ENCODE results near the gene ANK3. TPM values are rescaled to one million over a fixed set of nuclear protein-coding genes. Genes with fewer than 3 reads are reported as not detected.
A peak's percentile ranks its signal among the peaks of the same experiment; 100 is the strongest.

Gene ANK3
- total RNA-seq, 2 donors from 2014 or later: 58.5 to 71.2 TPM

GRCh38 chr10:60367024-60367423, 22.7 kb downstream of the ANK3 start:
- Mint-ChIP-seq H3K27me3 (no peaks in the 10 kb centered on the region), H3K4me3 (no peak overlapping the region), H3K36me3 (ENCODE audit: low read depth) (no peaks in the 10 kb centered on the region), H3K27ac (no peak overlapping the region), H3K4me1 (peaks cover 4% of the 10 kb centered on the region)
- DNase-seq (no peak), ATAC-seq (no peak)
- H3K9me3 ChIP-seq (ENCODE audit: control insufficient read depth, low read length, poor library complexity, severe bottlenecking): no peaks in the 10 kb centered on the region

DNA sequence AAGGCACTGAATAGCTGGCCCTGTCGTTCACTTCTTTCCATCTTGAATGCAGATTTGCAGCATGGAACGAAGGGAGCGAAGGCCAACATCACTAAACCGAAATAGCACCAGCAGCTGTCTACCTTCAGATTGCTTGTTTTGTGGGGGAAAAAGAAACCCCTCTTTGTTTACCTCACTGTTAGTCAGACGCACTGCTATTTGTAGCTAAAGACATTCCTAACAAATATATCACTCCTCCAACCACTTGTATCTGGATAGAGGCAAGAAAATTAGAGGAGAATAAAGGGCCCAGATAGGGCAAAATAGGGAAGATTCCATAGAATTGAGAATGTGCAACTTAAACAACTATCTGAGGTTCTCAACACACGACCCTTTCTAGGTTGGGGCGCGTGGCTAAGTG, 26.5 kb downstream of the ANK3 start:
- H3K27me3 Mint-ChIP-seq: no peaks in the 10 kb centered on the region
- no peak for ATAC-seq
- DNase-seq: no peak
- no peak overlapping the region for H3K4me3 Mint-ChIP-seq
- no peak overlapping the region for H3K27ac Mint-ChIP-seq
- H3K36me3 Mint-ChIP-seq (ENCODE audit: low read depth): peaks cover 2% of the 10 kb centered on the region
- no peaks in the 10 kb centered on the region for H3K4me1 Mint-ChIP-seq
- no peaks in the 10 kb centered on the region for H3K9me3 ChIP-seq (ENCODE audit: control insufficient read depth, low read length, poor library complexity, severe bottlenecking)

DNA sequence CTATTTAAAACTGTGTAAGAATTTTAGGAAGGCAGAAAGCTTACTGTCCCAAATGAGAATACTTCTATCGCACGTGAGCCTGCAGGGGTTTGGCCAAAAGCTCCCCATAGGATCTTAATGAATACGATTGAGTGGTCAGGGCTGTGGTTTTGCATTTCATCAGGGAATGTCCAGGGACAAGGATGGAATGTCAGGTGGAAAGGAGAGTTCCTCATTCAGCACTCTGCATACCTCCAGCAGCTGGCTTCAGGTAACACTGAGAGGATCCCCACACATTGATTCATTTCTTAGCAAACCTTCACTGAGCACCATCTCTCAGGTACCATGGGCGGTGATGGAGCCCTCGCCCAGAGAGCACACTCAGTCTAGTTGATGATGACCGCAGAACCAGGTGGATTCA, 27.2 kb downstream of the ANK3 start:
- Mint-ChIP-seq H3K36me3 (ENCODE audit: low read depth) (peaks cover 2% of the 10 kb centered on the region), H3K27ac (no peak overlapping the region), H3K4me1 (no peaks in the 10 kb centered on the region), H3K4me3 (no peak overlapping the region), H3K27me3 (no peaks in the 10 kb centered on the region)
- no peak for DNase-seq
- ATAC-seq: no peak
- H3K9me3 ChIP-seq (ENCODE audit: control insufficient read depth, low read length, poor library complexity, severe bottlenecking): no peaks in the 10 kb centered on the region

DNA sequence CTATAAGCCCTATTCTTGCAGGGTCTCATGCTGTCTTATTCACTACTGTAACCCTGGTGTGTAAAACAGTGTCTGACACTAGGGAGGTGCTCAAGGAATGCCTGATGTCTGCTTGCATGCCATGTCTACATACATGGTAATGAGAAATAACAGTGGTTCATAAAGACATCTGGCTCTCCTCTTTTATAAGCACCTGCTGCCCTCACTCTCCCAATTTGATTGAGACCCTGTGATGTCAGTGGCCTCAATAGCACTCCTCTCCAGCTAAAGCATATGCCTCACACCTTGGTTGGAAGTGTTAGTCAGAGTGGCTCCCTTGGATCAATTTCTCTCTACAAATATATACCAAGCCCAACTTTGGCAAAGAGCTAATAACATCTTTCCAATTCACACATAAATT, 30.6 kb downstream of the ANK3 start:
- H3K4me3 Mint-ChIP-seq: no peak overlapping the region
- ATAC-seq: no peak
- H3K27ac Mint-ChIP-seq: no peak overlapping the region

GRCh38 chr10:60358282-60358681, 31.4 kb downstream of the ANK3 start:
- Mint-ChIP-seq H3K27me3 (no peaks in the 10 kb centered on the region), H3K36me3 (ENCODE audit: low read depth) (peaks cover 2% of the 10 kb centered on the region), H3K27ac (no peak overlapping the region), H3K4me1 (no peaks in the 10 kb centered on the region), H3K4me3 (no peak overlapping the region)
- no peaks in the 10 kb centered on the region for H3K9me3 ChIP-seq (ENCODE audit: control insufficient read depth, low read length, poor library complexity, severe bottlenecking)
- ATAC-seq (peak; percentile 39), DNase-seq (no peak)

More for the DNA sequence above, 30.6 kb downstream of the ANK3 start:
- no peaks in the 10 kb centered on the region for H3K4me1 Mint-ChIP-seq
- no peaks in the 10 kb centered on the region for H3K9me3 ChIP-seq (ENCODE audit: control insufficient read depth, low read length, poor library complexity, severe bottlenecking)
- H3K27me3 Mint-ChIP-seq: no peaks in the 10 kb centered on the region
- peaks cover 2% of the 10 kb centered on the region for H3K36me3 Mint-ChIP-seq (ENCODE audit: low read depth)
- DNase-seq: no peak

- Mint-ChIP-seq H3K36me3 (ENCODE audit: low read depth) (no peaks in the 10 kb centered on the region), H3K27me3 (no peaks in the 10 kb centered on the region), H3K4me1 (peaks cover 10% of the 10 kb centered on the region), H3K27ac (no peak overlapping the region), H3K4me3 (no peak overlapping the region)
- no peak for ATAC-seq
- no peak for DNase-seq
- no peaks in the 10 kb centered on the region for H3K9me3 ChIP-seq (ENCODE audit: control insufficient read depth, low read length, poor library complexity, severe bottlenecking)
These were observed 36.0 kb downstream of the ANK3 start for GRCh38 chr10:60353519-60354258.

DNA sequence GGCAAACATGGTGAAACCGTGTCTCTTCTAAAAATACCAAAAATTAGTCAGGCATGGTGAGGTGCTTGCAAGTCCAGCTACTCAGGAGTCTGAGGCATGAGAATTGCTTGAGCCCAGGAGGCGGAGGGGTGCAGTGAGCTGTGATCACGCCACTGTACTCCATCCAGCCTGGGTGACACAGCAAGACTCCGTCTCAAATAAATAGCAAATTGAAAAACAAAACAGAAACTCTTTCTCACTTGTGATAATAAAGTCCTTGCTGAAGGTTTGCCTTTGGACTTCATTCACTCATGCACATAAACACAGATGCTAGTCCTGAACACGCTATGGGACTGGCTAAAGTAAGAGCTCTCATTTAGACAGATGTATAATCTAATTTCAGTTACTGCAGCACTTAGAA, 37.6 kb downstream of the ANK3 start:
- DNase-seq (no peak), ATAC-seq (no peak)
- no peaks in the 10 kb centered on the region for H3K9me3 ChIP-seq (ENCODE audit: control insufficient read depth, low read length, poor library complexity, severe bottlenecking)
- no peak overlapping the region for H3K4me3 Mint-ChIP-seq
- no peaks in the 10 kb centered on the region for H3K36me3 Mint-ChIP-seq (ENCODE audit: low read depth)
- H3K27ac Mint-ChIP-seq: no peak overlapping the region
- no peaks in the 10 kb centered on the region for H3K27me3 Mint-ChIP-seq
- peaks cover 10% of the 10 kb centered on the region for H3K4me1 Mint-ChIP-seq

DNA sequence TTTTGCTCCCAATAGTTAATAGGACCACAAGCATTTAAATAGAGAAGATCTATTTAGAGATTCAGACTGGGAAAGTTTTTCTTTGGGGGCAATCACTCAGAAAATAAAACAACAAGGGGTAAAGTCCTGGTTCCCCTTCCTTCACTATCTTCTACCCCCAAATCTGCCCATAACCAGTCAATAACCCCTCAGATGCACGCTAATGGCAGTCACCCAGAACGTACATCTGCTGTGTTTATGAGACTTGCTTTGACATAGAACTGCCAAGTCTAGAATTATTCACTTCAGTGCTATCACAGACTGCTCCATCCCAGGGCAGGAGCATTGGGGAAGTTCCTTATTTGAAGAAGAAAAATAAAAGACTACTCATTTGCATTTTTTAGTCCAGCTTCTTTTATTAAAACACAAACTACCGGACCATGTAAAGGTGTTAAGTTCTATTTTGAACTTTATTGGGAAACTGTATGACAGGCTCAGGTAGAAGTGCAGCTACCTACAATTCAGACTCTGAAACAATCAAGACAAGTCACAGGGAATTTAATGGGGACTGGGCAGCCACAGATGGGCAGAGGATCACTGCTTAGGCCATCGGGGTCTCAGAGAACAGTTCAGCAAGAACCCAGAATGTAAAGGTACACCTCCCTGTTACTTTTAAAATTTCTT, 38.4 kb downstream of the ANK3 start:
- H3K4me3 Mint-ChIP-seq: no peak overlapping the region
- no peaks in the 10 kb centered on the region for H3K9me3 ChIP-seq (ENCODE audit: control insufficient read depth, low read length, poor library complexity, severe bottlenecking)
- peaks cover 10% of the 10 kb centered on the region for H3K4me1 Mint-ChIP-seq
- DNase-seq: no peak
- ATAC-seq: peak; percentile 79
- H3K36me3 Mint-ChIP-seq (ENCODE audit: low read depth): no peaks in the 10 kb centered on the region
- H3K27me3 Mint-ChIP-seq: no peaks in the 10 kb centered on the region
- H3K27ac Mint-ChIP-seq: no peak overlapping the region

DNA sequence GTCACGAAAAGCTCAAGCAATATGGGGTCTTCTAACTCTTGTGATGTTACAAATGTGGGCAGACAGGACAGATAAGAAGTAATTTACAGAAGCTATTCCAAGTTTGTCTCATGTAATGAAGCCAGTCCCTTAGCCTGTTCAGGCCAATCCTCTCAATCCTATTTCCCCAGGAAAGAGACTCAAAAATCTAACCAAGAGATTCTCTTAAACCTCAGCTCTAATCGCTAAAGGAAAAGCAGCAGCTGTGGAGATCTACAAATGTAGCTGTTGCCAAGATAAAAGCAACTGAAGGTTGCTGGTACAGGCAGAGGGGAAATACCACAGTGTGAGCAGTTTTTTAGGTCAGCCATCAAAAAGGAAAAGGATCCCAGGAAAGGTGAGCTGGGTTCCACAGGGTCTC, 39.3 kb downstream of the ANK3 start:
- no peak for ATAC-seq
- no peak overlapping the region for H3K4me3 Mint-ChIP-seq
- no peak for DNase-seq
- peaks cover 10% of the 10 kb centered on the region for H3K4me1 Mint-ChIP-seq
- H3K27me3 Mint-ChIP-seq: no peaks in the 10 kb centered on the region
- peak overlapping the region; percentile 21 for H3K27ac Mint-ChIP-seq
- H3K9me3 ChIP-seq (ENCODE audit: control insufficient read depth, low read length, poor library complexity, severe bottlenecking): no peaks in the 10 kb centered on the region
- H3K36me3 Mint-ChIP-seq (ENCODE audit: low read depth): no peaks in the 10 kb centered on the region

DNA sequence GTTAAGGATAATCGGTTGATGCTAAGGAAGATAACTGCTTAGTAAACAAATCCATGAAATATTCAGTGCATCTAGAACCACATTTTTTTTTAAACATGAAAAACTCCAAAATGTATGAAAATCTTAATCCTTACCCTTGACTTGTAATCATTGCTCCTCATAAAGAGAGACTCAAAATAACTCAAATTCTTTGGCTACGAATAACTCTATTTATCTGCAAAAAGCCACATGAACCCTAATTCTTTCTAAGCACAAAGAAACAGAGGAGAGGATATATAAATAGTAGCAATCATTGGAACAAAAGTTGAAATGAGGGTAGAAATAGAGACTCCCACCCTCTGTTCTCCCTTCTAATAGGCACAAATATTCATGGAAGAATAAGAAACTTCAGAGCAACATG, 40.2 kb downstream of the ANK3 start:
- no peaks in the 10 kb centered on the region for H3K9me3 ChIP-seq (ENCODE audit: control insufficient read depth, low read length, poor library complexity, severe bottlenecking)
- Mint-ChIP-seq H3K4me3 (no peak overlapping the region), H3K4me1 (peaks cover 10% of the 10 kb centered on the region), H3K27me3 (no peaks in the 10 kb centered on the region), H3K36me3 (ENCODE audit: low read depth) (no peaks in the 10 kb centered on the region), H3K27ac (no peak overlapping the region)
- DNase-seq: no peak
- no peak for ATAC-seq

- Mint-ChIP-seq H3K4me3 (no peak overlapping the region), H3K27me3 (no peaks in the 10 kb centered on the region), H3K27ac (no peak overlapping the region), H3K36me3 (ENCODE audit: low read depth) (no peaks in the 10 kb centered on the region), H3K4me1 (peaks cover 10% of the 10 kb centered on the region)
- ATAC-seq (no peak), DNase-seq (no peak)
- no peaks in the 10 kb centered on the region for H3K9me3 ChIP-seq (ENCODE audit: control insufficient read depth, low read length, poor library complexity, severe bottlenecking)
These were observed 40.7 kb downstream of the ANK3 start for GRCh38 chr10:60348982-60349381.

- Mint-ChIP-seq H3K36me3 (ENCODE audit: low read depth) (no peaks in the 10 kb centered on the region), H3K27me3 (no peaks in the 10 kb centered on the region), H3K4me1 (peaks cover 12% of the 10 kb centered on the region), H3K4me3 (no peak overlapping the region), H3K27ac (no peak overlapping the region)
- ATAC-seq (no peak), DNase-seq (no peak)
- H3K9me3 ChIP-seq (ENCODE audit: control insufficient read depth, low read length, poor library complexity, severe bottlenecking): no peaks in the 10 kb centered on the region
These were observed 42.4 kb downstream of the ANK3 start for GRCh38 chr10:60347270-60347669.

DNA sequence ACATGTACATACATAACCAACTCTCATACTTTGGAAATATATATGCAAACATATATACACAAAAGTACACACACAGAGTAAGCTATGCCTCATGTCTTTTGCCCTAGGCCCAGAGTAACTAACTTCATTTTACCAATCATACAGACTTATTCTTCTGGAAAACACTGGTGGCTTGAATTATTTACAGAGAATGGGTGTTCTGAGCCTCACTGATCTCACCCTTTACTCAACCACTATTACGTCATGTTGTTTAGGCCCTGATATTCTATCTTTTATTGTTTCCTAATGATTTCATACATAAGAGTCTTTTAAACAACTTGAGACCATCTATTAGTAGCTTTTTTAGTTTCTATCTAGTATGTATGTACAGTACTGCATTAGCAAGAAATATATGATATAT, 43.0 kb downstream of the ANK3 start:
- no peaks in the 10 kb centered on the region for H3K36me3 Mint-ChIP-seq (ENCODE audit: low read depth)
- DNase-seq (no peak), ATAC-seq (no peak)
- H3K4me1 Mint-ChIP-seq: peaks cover 13% of the 10 kb centered on the region
- no peaks in the 10 kb centered on the region for H3K27me3 Mint-ChIP-seq
- H3K4me3 Mint-ChIP-seq: no peak overlapping the region
- H3K27ac Mint-ChIP-seq: no peak overlapping the region
- H3K9me3 ChIP-seq (ENCODE audit: control insufficient read depth, low read length, poor library complexity, severe bottlenecking): no peaks in the 10 kb centered on the region

- no peaks in the 10 kb centered on the region for H3K9me3 ChIP-seq (ENCODE audit: control insufficient read depth, low read length, poor library complexity, severe bottlenecking)
- Mint-ChIP-seq H3K4me3 (no peak overlapping the region), H3K4me1 (peaks cover 11% of the 10 kb centered on the region), H3K27me3 (no peaks in the 10 kb centered on the region), H3K27ac (no peak overlapping the region), H3K36me3 (ENCODE audit: low read depth) (no peaks in the 10 kb centered on the region)
- no peak for ATAC-seq
- DNase-seq: no peak
These were observed 46.4 kb downstream of the ANK3 start for GRCh38 chr10:60343254-60343653.

All from T-helper 17 cell (primary cell).